Hematopoietic multipotent progenitor cell (in vitro differentiated cells): ENCODE results near the gene EPAS1. TPM values are rescaled to one million over a fixed set of nuclear protein-coding genes. Genes with fewer than 3 reads are reported as not detected.

ENCODE experiments used
- DNase-seq, 3 donors: peaks; one replicate each; pipeline ENCODE4 v3.0.0-alpha.2; 2011 to 2015; ENCODE audit warnings: low read depth in 2 of 3, low spot score in 2 of 3
- total RNA-seq: library from RNA; depleted of rRNA; stranded (reverse); fragments of >200 nt; gene quantifications from one replicate; pipeline ENCODE4 v1.2.3, GENCODE V29; 2012

The EPAS1 gene
- total RNA-seq, 1 donor: 0.54 TPM

- DNase-seq: peak in 1 of 3 donors; percentile 24
Observed at GRCh38 chr2:46299365-46300263, 2.4 kb downstream of the EPAS1 start.

DNA sequence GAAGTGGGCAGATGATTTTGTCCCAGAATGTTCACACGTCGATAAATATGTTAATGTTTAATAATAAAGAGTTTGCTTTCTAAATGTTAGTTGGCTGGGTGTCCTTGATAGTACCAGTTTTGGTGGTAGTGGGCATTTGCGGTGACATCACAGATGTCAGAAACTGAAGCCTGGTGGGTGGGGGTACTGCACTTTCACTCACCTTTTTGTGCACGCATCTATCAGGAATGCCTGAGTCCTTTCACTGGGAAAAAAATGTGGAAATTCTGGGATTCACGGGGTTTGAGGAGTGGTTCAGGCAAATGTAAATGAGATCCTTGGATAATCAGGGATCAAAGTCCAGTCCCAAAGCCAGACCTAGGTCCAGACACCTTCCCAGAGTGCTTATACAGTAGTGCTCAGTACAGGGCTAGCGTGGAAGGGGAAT, 3.2 kb downstream of the EPAS1 start:
- DNase-seq: no peak

DNA sequence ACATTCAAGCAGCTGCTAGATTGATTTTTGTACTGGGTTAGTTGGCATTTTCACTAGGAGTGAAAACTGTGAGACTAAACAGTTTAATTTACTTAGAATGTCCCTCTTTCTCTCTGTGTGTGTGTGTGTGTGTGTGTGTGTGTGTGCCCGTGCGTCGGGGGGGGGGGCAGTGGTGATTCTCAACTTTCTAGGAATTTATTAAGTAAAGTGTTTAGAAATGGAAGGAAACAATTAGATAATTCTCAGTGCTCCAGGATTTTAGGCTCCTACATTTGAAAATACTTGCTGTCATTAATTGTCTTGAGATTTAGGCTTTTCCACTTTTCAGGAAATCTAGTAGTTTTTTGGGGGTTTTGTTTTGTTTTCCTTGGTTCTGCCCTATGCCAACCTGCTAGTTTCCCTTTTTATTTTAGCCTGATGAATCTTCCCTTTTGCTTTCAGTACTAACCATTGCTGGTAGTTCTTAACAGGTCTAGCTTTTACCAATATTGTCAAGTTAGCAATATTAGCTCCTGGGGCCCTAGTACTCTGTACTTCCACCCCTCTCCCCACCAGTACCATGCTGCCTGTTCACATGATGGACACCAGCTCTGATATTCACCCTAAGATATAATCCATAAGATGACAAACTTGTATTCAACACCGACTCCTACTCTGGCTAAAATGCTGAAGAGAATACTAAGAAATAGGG, 4.9 kb downstream of the EPAS1 start:
- DNase-seq: no peak

- DNase-seq: no peak
Observed at GRCh38 chr2:46303233-46303632, 6.0 kb downstream of the EPAS1 start.

- DNase-seq: no peak
Observed at GRCh38 chr2:46303822-46304221, 6.6 kb downstream of the EPAS1 start.

DNA sequence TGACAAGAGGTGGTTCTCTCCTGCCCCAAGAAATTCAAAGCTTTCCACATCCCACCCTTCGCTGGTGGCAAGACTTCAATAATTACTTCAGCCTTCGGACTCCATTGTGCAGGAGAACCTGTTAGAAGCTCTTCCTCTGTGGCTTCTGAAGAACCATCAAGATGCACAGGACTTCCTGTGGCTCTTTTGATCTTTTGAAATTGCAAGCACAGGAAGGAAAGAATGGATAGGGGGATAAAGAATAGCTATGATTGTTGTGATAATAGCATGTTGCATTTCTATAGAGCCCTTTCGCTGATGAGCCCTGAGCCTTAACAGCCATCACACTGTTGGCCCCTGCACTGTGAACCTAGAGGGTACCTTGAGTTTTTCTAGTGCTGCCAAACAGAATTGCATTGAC, 7.4 kb downstream of the EPAS1 start:
- peak in 1 of 3 donors; percentile 57 for DNase-seq

DNA sequence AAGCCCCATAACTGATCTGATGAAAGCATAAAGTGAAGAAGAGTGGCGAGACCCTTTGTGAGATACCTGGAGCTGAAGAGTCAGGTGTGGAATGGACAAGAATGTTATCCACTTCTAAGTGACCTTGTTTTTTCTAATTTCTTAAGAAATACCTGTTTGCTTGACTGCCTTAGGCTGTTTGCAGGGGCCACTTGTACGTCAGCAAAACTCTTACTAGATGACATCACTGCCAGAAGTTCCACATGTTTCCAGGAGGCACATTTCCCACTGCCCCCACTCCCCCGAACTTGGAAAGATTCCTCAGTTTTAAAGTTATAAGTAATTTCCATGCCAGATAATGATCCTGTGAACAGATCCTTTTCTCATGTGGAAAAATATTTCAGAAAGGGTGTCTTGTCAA, 8.0 kb downstream of the EPAS1 start:
- no peak for DNase-seq

- no peak for DNase-seq
Observed at GRCh38 chr2:46305767-46306166, 8.6 kb downstream of the EPAS1 start.

- peak in 1 of 3 donors; percentile 11 for DNase-seq
Observed at GRCh38 chr2:46306330-46306751, 9.1 kb downstream of the EPAS1 start.

DNA sequence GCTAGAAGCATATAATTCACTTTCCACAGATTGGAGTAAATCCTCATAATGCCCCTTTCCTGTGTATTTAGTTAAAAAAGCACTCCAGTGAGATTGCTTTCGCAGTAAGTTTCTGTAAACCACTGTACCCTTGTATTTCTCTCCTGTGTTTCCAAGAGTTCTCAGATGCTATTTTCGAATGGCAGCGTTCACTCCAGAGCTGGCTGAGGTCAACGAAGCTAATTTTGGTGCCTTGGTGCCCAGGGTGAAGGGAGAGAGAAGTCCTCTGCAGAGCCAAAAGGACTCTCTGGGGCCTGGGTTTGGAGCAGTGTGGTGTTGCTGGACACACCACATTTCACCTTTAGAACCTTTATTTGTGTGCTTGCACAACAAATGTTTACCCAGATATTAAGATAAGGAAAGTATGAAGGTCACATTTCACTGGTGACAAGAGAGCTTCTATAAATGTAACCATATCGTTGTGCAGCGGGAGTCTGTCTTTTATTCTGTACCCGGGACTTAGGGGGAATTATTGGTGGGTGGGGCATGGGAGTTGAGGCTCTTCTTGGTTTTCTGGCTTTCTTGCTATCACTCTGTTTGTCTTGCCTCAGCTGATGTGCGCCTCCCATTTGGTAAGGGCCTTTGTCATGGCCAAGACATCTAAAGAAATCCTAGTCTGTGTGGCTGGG, 9.9 kb downstream of the EPAS1 start:
- DNase-seq: no peak

- no peak for DNase-seq
Observed at GRCh38 chr2:46308081-46308480, 10.9 kb downstream of the EPAS1 start.

DNA sequence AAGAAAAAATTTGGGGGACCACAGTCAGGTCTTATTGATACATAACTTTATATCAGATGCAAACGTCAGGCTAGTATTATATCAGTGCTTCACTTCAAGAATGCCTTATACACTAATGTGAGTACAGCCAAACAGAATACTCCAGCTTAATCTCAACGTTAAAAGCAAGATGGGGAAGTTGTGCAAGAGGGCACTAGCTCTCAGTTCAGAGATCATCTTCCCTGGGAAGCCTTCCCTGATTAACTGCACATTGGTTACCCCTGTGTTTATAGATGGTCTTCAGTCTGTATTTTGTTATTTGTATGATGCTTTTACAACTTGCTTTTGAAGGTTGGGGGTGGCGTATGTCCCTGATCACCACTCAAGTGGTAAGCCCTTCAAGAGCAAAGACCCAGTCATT, 11.4 kb downstream of the EPAS1 start:
- no peak for DNase-seq

DNA sequence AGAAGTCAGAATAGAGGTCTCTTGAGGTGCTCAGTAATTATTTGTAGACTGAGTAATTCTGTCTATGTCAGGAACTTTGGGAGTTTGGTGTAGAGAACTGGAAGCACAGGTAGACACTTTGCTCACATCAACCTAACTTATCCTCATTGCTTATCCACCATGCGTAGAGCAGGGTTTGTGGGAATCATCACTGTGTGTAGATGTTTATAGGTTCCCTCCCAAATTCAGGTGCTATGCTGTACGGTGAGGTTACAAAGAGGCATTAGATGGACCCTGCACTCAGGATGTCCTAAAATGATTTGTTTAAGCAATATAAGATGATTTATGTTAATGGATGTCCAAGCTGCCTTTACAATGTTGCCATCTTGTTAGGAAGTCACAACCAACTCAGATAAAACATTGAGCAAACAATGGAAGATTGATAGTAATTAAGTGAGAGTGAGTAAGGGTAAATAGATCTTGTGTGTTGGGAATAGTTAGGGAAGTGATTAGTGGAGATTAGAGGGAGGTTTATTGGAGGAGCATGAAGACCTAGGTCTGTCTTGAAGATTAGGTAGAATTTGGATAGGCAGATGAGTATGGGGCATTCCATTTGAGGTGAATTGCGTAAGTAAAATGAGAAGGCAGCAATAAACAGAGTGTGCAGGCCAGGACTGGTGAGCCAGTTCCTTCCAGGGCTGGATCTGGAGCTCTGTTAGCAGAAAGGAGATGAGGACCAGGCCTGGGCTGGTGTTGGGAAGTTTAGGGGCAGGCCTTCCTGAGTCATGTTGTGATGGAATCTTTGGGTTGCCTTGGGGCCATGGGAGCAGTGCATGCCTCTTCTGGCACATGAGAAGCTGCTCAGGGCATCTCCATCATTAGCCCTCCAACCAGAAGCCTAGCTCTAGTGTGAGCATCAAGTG, 12.1 kb downstream of the EPAS1 start:
- no peak for DNase-seq

DNA sequence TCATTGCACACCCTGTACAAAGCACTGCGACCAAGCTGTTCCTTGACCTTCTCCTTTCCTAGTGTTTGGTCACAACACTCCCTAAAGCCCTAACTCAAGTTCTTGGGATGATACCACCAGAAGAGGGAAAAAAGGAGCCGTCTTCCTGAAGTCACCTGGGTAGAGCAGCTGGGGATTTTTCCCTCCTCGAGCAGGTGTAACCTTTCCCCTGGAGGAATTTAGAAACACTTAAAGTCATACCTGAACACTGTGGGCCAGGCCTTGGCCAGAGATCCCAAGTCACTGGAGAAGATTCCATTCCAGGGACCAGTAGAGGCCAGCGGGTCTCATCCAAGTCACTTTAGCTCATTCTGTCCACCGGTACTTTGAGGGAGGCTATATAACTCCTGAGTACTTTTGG, 13.2 kb downstream of the EPAS1 start:
- DNase-seq: no peak

- DNase-seq: no peak
Observed at GRCh38 chr2:46311651-46312223, 14.5 kb downstream of the EPAS1 start.

DNA sequence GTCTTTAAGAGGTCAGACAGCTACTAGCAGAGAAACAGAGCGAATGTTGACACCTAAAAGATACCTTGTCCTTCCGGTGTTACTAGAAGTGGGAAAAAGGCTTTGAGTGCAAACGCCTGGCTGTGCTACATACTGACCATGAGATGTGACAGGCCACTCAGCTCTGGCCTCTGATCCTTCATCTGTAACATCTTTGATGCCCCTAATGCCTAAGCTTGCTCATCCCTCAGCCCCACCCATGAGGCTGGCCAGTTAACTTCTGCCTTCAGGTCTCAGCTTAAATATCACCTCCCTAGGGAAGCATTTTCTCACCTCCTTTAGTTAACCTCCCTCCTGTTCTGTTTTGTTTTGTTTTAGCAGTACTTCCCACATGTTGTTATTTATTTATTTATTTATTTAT, 15.9 kb downstream of the EPAS1 start:
- no peak for DNase-seq

DNA sequence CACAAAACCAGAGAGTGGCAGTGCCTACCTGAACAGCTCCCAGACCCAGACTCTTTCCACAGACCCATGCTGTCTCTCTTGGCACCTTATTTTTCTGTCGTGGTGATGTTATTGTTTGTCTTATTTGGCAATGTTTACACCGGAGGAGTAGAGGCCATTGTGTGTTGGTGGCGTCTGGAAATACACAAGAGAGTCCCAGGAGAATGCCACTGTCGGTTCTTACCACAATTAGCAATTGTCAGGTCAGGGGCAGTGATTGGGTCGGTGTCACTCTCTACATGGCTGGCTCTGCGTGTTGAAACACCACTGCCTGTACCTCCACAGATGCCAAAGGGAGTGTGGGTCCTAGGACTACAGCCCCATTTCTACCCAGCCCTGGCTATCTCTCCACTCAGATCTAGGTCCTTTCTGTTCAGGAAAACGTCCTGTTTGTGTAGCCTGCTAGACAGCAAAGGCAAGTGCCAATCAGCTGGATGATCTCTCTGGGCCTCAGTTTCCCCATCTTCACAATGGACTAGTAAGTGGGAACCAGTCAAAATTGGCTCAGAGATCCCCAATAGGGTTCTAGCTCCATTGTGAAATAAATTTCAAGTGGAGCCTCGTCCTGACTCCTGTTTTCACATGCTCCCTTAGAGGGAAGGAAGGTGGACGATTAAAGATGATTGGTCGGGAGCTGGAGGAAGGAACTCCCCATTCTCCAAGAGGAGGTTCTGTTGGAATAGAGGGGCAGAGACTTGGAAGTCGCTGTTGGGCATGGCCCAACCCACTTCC, 17.0 kb downstream of the EPAS1 start:
- DNase-seq: no peak

DNA sequence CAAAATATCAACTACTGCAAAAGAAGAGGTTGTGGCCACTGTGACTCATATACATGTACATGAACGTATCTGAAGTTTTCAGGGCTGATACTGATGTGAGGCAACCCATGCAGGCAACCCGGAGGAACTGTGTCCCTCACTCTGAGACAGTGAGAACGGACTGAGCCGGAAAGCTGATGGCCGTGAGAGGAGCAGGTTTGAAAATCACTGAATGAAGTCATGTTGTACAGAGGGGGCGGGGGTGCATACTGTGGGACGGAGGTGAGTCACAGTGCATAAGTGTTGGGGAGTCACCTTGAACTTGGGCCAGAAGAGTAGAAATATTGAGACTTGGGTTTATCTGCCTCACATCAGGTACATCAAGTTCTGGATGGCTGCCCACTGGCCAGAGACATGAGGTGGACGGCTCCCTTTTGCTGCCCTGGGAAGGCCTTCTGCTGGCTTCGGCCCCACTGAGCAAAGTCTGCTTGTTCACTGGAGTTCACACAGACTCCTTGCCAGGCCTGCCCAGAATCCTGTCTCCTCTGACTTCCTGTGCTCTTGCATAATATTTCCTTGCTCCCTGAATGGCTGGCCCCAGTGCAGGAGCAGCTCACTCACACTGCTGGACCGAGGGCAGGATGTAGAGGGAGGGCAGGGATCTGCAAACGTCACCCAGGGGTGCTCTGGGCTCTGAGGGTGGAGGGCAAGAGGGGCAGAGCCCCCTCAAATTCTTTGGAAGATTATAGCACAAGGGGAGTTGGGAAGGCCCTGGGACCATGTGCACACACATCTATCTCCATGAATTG, 18.1 kb downstream of the EPAS1 start:
- no peak for DNase-seq

GRCh38 chr2:46317094-46317486, 19.9 kb downstream of the EPAS1 start:
- no peak for DNase-seq
